GM19025 (cell line): ENCODE results near the gene MRPL9.

Experiments used
- ATAC-seq: cut with Tn5 transposase; IDR thresholded peaks from one replicate; pipeline ENCODE4 v1.9.1; 2021; ENCODE audit warnings: mild to moderate bottlenecking, low read depth, moderate library complexity; ENCODE audit not compliant: unreplicated experiment

MRPL9 gene

DNA sequence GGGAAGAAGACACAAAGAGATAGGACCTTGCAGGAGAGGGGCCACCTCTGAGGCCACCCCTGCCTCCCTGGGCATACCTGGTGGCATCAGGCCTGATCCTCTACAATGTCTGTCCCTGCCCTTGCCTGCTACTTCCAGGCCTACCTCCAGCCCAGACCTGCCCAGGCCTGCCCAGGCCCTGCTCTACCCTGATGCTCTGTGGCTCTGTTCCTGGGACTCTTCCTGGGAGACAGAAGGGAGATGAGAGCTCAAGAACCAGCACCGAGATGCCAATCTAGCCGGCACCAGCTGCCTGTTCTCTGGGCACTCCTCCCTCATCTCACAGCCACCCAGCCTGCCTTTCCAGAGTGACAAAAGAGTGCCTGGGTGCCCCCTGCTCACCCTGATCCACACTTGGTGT is 49.4 kb downstream of the MRPL9 start:
- no peak for ATAC-seq

- ATAC-seq, result no peak
These were observed 50.3 kb downstream of the MRPL9 start for GRCh38 chr1:151713044-151713443.

DNA sequence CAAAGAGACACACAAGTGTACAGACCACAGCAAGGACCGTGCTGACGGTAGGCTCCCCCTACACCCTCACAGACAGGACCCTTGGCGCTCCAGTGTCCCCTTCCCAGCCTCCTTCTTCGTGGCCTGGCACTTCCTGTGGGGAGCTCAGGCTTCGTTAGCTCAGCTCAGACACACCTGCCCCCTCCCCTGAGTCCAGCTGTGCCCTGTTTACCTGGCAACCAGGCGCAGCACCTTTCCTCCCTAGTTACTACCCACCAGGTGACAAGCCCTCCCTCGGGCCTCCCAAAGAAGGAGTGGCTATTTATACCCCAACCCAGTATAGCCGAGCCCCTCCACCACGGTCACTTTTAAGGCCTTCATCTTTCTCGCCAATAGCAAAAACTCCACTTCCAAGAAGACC is 51.3 kb downstream of the MRPL9 start:
- ATAC-seq, result no peak

DNA sequence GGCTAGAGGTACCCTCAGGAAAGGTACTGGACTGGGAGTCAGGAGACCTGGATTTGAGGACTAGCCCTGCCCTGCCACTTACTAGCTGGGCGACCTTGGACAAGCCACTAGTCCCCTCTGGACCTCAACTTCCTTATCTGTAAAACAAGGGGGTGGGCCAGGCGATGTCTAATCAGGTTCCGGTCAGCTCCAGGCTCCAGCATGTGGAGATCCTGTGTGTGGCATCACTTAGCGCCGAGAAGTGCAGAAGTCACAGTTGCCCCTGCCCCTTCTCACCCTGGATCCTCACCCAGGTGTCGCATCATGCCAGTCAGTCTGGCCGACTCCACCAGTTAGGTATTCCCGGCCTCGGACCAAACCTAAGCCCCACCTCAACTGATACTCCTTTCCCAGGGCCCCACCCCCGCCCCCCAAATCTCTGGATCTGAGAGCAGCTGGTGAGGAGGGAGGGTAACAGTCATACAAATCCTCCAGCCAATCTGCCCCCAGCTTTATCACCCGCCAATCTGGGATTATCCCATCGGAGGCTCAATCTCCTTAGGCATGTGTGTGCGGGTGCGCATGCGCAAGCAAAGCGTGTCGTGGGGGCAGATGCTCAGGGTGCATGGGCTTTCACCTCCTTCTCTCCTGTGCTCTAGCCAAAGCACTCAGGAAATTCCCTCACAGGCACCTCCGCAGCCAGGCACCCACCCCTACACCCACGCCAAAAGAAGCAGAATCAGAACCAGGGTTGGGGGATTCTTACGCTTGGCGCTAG is 52.1 kb downstream of the MRPL9 start:
- ATAC-seq, result no peak

DNA sequence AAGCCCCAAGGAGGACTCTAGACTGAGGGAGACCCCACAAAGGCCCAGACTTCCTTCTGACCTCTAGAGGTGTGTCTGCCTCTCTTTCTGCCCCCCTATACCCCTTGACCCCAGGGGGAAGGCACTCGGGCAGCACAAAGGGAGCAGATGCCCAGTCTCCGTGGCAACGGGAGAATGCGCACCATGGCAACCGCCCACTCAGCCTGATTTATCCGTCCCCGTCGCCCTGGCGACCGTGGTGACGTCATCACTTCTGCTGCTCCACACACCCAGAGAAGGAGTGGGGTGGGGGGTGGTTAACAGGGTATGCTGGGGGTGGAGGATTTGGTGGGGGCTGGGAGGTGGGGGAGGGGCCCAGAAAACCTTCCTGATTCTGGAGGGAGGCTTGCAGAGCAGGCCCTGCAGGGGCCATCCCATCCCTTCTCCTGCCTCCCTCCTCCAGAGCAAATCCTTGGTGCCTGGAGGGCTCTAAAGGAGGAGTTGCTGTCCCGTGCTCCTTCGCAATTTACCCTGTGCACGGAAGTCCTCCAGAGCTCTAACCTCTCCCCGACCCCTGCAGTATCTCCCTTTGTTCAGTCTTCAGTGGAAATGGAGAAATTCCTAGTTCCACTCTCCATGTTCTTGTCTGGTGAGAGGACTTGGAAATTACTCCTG is 53.0 kb downstream of the MRPL9 start:
- ATAC-seq, result no peak
